ENCODE data around the gene ADGRA1. TPM values are rescaled to one million over a fixed set of nuclear protein-coding genes. Genes with fewer than 3 reads are reported as not detected.

The ADGRA1 gene
- total and polyA plus RNA-seq, 2 of the 8 experiments (the other 6 are each of a cell fraction or from before 2014, with no cell fraction given), result 0.17 to 0.21 TPM

DNA sequence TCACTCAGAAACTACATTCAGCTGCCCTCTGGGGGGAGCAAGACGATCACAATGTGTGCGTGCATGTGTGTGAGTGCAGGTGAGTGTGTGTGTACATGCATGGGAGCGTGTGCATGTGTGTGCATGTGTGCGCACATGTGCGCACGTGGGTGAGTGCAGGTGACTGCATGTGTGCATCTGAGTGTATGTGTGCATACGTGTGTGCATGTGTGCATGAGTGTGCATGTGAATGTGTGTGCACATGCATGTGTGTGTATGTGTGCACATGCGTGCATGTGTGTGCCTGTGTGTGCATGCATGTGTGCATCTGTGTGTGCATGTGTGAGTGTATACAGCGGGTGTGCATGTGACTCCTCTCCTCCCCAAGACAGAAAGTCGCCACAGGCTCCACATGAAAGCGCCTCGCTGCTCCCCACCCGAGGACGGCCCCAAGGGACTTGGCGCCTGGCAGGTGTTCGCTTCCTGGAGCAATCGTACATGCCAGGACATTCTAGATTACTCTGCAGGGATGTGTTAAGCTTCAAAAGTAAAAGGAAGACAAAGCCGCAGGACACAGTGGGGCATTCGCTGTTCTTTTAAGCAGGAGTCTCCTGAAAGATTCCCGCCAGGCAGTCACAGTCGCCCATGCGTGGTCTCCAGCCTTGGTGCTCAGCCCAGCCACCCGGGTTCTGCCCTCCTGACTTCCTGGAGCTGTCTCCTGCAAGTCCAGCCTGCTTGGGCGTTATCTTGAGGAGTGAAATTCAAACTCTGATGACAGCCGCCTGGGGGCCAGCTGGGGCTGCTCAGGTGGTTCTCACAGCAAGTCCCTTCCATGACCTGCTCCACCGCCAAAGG, 42.0 kb upstream of the ADGRA1 start:
- Histone ChIP-seq H3K4me2 (ENCODE audit: insufficient read depth in 1 of 2, low read depth in 2 of 2, low read length in 2 of 2) (no peak overlapping the region), H3K9ac (replicated peaks in 1 of 4; ENCODE audit: extremely low read depth in 1 of 4, low read depth in 3 of 4, low read length in 3 of 4) (no peak overlapping the region; a peak in 1 of 7 replicates), H2AK5ac (ENCODE audit: low read depth, low read length) (no peak overlapping the region; the same call in 1 of the 2 replicates), H2BK120ac (replicated peaks; ENCODE audit: low read depth, low read length) (peak overlapping the region; percentile 43), H2BK12ac (ENCODE audit: low read depth, low read length) (no peak overlapping the region), H2BK15ac (ENCODE audit: low read length) (0 out of 2 replicates have a peak overlapping the region, but pooled peaks have one; percentile 12), H3K4me3 (ENCODE audit: extremely low read depth in 1 of 4, insufficient read depth in 2 of 4, low read depth in 3 of 4, low read length in 4 of 4) (no peak overlapping the region), H2AFZ (ENCODE audit: low read length) (no peak overlapping the region), H3K27me3 (replicated peaks in 1 of 4; ENCODE audit: control insufficient read depth in 3 of 4, extremely low read depth in 1 of 4, insufficient read depth in 3 of 4, low read length in 3 of 4) (no peaks in the 10 kb centered on the region), H4K20me1 (replicated peaks in 1 of 2; ENCODE audit: control insufficient read depth in 1 of 2, insufficient read depth in 2 of 2, low read length in 2 of 2) (peaks cover 0 to 4% of the 10 kb centered on the region in 2 experiments), H3K79me1 (ENCODE audit: low read depth, low read length) (no peaks in the 10 kb centered on the region), H4K8ac (ENCODE audit: extremely low read depth, insufficient read depth, low read length) (peak overlapping the region; percentile 0; the same call in 1 of the 2 replicates), H3K4me1 (replicated peaks in 1 of 4; ENCODE audit: control insufficient read depth in 3 of 4, insufficient read depth in 4 of 4, low read length in 3 of 4) (no peaks in the 10 kb centered on the region), H2BK5ac (ENCODE audit: low read depth, low read length) (0 out of 2 replicates have a peak overlapping the region, but pooled peaks have one; percentile 77), H3K36me3 (ENCODE audit: control insufficient read depth in 2 of 4, insufficient read depth in 4 of 4, low read length in 3 of 4) (no peaks in the 10 kb centered on the region), H3K23ac (ENCODE audit: insufficient read length) (no peak overlapping the region), H3K23me2 (ENCODE audit: low read depth, low read length) (no peaks in the 10 kb centered on the region; the same call in 1 of the 2 replicates), H3K4ac (replicated peaks; ENCODE audit: insufficient read length, low read depth, low read length) (peak overlapping the region; percentile 91), H3K56ac (replicated peaks; ENCODE audit: insufficient read length, low read depth, low read length) (no peak overlapping the region), H3K14ac (ENCODE audit: insufficient read length) (no peak overlapping the region), H3K27ac (ENCODE audit: low read depth, low read length) (no peak overlapping the region), H3K18ac (ENCODE audit: extremely low read depth, low read length) (no peak overlapping the region), H3K79me2 (ENCODE audit: control insufficient read depth in 1 of 2, insufficient read depth in 2 of 2, low read length in 2 of 2) (no peaks in the 10 kb centered on the region), H2BK20ac (ENCODE audit: low read length) (no peak overlapping the region), H4K5ac (ENCODE audit: insufficient read length, low read depth, low read length) (no peak overlapping the region), H4K91ac (replicated peaks; ENCODE audit: insufficient read length, low read length) (no peak overlapping the region), H3K9me3 (ENCODE audit: insufficient read depth in 2 of 2, low read depth in 1 of 2, low read length in 1 of 2) (no peaks in the 10 kb centered on the region)
- no peak for DNase-seq (ENCODE audit: low read depth in 1 of 2, low spot score in 2 of 2)
- POLR2A ChIA-PET (ENCODE audit: partially characterized antibody), result no interaction called here
- peak; percentile 3 to 28; a peak in 2 of 4 replicates for TF ChIP-seq RAD21 (IDR thresholded peaks at IDR 0.05 in 1 of 2, conservative IDR thresholded peaks at IDR 0.05 in 1 of 2; ENCODE audit: low read depth in 2 of 2, low read length in 2 of 2)
- no peak for TF ChIP-seq SIN3A (conservative IDR thresholded peaks at IDR 0.05 in 1 of 2, IDR thresholded peaks at IDR 0.05 in 1 of 2; ENCODE audit: low read depth in 1 of 2, low read length in 2 of 2)
- CTCF ChIA-PET (ENCODE audit: partially characterized antibody), result interaction anchor here (0.6 to 1.6 kb wide), 6 partner anchors 9 to 997 kb away, joined by 3 to 4 read pairs (median 3); no protein-coding TSS in a partner anchor
- no peak for FAIRE-seq
- WGBS, 2 experiments (ENCODE audit: extremely low coverage in 1 of 2, insufficient coverage in 1 of 2, insufficient read length in 1 of 2, insufficient replicate concordance in 2 of 2, low coverage in 1 of 2, low lambda C conversion rate in 2 of 2, missing lambda C conversion rate in 1 of 2), result 90% methylated on average over 26 of the region's 26 CpGs; no CpG with 5 or more reads in 1 of the 2 experiments
